Left forelimb (tissue), 1 donor: Measurements from ENCODE around the gene ATG9B.
"Not testable (repeated sequence)": the region's sequence is repeated elsewhere in the genome, so short reads cannot be mapped to it uniquely, and the experiment has no call there.

Experiments used
- DNase-seq: peaks from one replicate; pipeline ENCODE4 v3.0.0-alpha.2; 2018; ENCODE audit warnings: low spot score

The ATG9B gene

GRCh38 chr7:151057989-151058780, 33.9 kb upstream of the ATG9B start:
- peak; percentile 99 for DNase-seq

GRCh38 chr7:151057506-151057988, 33.3 kb upstream of the ATG9B start, which contains the start of gene CDK5:
Gene CDK5, minus strand, starts transcription at chr7:151057897. Its CDS starts 49 bp downstream, at chr7:151057848.
- DNase-seq, result no peak

- no peak for DNase-seq
These were observed 32.6 kb upstream of the ATG9B start for GRCh38 chr7:151056666-151057505.

DNA sequence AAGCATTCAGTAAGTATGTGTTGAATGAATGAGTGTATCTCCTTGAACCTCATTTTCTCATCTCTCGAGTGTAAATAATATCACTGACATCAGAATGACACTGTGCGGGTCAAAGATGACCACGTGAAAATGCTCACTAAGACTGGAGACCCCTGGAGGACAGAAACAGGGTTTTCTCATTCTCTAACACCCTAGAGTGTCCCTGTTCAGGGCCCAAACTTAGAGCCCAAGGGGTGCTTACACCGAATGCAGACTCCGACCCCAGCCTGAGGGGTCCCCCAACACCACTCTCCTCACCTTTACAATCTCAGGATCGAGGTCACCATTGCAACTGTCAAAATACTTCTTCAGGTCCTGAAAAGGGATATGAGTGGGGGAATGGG, 32.0 kb upstream of the ATG9B start:
- DNase-seq, result no peak

DNA sequence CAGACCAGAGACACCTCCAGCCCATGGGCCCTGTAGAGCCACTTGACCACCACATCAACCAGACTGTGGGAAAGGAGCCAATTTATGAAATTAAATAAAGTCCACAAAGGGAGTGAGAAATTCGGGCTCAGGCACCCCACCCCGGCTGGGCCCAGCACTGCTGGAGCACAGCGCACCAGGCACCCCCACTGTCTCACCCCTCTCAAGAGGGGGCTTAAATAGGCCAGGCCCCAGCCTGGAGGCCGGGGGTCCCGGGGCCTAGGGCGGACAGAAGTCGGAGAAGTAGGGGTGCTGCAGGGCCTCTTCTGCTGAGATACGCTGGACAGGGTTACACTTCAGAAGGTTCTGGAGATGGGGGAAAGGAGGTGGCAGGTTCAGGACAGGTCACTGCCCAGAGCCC, 29.5 kb upstream of the ATG9B start:
- no peak for DNase-seq

DNA sequence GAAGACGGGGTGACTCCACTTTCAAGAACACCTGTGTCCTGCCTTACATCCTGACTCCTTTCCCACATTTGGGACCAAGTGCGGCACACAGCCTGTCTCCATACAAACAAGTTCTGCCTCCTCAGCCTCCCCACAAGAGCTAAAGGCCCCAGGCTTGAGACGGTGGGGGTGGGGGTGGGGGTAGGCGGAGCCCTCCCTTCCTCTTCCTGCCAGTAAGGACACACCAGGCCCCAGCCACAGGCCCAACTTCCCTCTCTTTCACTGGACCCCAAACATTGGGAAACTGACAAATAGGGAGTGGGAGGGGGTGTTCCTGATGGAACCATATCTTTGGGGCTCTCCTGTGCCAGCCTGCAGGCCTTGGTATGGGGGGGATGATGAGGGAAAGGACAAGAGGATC, 28.8 kb upstream of the ATG9B start:
- DNase-seq, result no peak

- peak; percentile 82 for DNase-seq
These were observed 26.8 kb upstream of the ATG9B start for GRCh38 chr7:151051108-151051507.

DNA sequence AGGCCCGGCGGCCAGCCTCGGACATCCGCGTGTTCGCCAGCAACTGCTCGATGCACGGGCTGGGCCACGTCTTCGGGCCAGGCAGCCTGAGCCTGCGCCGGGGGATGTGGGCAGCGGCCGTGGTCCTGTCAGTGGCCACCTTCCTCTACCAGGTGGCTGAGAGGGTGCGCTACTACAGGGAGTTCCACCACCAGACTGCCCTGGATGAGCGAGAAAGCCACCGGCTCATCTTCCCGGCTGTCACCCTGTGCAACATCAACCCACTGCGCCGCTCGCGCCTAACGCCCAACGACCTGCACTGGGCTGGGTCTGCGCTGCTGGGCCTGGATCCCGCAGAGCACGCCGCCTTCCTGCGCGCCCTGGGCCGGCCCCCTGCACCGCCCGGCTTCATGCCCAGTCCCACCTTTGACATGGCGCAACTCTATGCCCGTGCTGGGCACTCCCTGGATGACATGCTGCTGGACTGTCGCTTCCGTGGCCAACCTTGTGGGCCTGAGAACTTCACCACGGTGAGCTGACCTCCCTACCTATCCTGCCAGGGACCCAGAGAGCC, 24.7 kb upstream of the ATG9B start:
- DNase-seq, result no peak

GRCh38 chr7:151047976-151048815, 23.9 kb upstream of the ATG9B start, which contains the start of gene ASIC3:
Gene ASIC3, plus strand, starts transcription at chr7:151048531. Its CDS starts 355 bp downstream, at chr7:151048886.
- no peak for DNase-seq

DNA sequence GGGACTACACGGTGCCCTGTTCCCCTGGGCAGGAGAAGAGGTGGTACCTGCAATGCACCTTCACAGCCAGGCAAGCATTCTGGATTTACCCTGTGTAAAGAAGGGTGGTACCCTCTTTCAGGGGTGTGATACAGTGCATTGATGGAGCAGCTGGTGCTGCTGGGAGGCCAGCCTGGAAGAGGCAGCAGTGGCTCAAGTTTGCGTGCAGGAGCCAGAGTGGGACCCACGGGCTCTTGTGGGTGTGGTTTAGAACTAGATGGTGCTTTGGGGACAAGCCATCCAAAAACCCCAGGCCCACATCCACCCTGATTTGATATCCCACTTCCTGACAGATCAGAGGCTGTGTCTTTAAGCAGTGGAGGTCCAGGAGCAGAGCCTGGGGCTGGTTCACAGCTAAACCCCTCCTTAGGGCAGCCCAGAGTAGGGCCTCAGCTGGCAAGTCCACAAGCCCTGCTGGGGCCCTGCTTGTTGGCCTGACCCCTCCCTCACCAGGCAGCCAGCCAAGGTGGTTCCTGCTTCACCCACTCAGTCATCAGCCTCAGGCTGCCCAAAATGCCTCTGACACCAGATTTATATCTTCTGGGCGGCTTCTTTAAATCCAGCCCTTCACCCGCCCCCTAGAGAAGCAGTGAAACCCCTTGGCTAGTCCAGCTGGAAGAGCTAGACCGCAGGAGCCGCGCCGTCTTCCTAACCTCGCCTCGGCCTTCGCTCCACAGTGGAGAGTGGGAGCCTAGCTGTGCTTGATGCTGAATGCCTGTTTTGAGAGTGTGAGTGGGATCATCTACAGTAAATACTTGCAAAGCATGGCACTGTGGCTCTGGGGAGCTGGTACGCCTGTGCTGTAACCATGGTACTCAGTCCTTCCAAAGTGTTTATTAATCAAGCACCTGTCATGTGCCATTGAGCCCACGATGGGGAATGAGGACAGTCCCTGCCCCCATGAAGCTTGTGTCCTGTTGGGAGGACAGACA, 22.6 kb upstream of the ATG9B start:
- no peak for DNase-seq

DNA sequence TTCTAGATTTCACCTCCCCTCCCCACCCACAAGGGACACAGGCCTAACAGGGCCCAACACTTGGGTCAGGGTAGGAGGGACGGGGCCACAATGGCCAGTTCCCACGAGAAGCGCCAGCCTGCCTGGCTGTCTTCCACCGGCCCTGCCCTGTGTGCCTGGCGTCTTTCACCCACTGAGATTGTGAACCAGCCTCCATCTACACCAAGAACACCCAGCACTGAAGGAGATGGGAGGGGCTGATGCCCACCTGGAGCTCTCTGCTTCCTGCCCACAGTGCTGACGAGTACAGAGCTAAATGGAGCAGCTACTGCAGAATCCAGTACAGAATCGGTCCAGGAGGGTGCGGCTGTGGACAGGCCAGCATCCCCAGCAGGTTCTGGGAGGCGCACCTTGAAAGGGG, 21.7 kb upstream of the ATG9B start:
- no peak for DNase-seq

DNA sequence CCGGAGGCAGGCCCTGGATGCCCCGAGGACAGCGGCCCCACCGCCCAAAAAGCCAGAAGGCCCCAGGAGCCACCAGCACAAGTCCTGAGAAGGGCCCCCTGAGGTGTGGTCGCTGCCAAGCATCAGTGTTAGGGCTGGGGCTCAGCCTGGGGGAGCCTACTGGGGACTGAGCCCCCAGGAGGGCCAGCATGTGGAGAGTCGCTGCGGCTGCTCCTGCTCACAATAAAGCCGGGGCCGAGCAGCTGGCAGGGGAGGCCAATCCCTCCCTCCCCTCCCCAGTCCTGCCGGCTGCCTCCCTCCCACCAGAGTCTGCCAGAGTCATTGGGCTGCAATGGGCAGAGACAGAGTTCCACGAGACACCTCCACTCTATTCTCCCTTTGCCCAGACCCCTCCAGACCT, 21.0 kb upstream of the ATG9B start:
- no peak for DNase-seq

- no peak for DNase-seq
These were observed 19.7 kb upstream of the ATG9B start for GRCh38 chr7:151043959-151044358.

GRCh38 chr7:151043449-151043848, 19.2 kb upstream of the ATG9B start:
- DNase-seq, result not testable (repeated sequence)

DNA sequence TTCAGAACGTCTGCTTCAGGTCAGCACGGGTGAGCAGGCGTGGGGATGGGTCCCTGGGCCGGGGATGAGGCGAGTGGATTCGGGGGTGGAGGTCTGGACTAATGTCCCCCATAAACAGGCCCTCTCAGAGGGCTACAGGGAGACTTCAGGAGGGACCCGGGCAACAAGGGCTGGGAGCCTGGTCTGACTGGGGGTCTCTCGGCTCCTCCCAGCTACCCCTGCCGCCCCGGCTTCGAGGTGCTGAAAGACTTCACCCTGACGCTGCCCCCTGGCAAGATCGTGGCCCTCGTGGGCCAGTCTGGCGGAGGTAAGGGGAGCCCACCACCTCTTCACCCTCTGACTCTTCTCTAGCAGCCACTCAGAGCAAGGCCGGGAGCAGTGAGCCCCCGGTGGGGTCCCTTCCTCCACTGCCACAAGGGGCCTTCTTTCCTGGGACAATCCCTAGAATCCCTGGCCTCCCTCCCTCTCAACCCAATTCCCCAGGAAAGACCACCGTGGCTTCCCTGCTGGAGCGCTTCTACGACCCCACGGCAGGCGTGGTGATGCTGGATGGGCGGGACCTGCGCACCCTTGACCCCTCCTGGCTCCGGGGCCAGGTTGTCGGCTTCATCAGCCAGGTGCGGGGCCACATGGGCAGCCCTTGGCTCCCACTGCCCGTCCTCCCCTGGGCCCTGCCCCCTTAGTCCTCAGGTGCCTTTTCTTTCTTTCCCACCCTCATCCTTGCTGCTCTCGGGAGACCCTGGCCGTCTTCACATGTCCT, 16.5 kb upstream of the ATG9B start:
- DNase-seq, result no peak

- no peak for DNase-seq
These were observed 15.7 kb upstream of the ATG9B start for GRCh38 chr7:151039850-151040548.

DNA sequence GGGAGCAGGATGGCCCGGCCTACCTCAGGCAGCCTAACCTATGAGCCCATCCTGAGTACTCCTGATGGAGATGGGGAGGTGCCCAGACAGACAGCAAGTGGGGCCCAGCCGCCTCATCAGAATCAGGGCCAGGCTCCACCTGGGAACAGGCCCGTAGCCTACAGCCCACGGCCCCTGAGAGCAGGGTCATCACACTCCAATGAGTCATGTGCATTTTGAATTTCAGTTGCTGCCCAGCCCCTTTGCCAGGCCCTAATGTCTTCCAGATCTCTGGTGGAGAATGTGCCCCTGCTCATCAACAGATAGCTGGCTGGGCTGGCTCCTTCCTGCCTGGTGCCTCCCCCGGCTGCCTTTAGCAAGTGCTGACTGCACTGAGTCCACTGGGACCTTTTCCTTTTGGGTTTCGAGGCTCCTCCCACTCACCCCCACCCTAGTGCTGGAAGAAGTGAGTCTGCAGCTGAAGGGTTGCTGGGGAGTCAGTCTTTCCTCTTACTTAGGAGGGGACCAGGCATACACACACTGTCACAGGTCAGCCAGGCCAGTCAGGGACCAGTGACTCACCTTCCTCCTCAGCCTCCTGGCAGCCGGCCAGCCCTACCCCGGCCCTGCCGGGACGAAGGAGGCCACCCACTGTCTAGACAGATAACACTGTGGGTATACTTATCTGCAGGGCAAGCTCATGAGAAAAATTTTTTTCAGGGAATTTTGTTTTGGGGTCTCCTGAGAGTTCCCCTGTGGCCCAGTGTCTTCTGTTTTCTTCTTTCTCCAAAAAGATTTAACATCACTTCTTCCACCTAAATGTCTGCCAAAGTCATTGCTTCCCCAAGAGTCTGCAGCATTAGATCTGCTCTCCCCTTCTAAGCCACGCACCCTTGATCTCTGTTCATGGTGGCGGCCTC, 14.9 kb upstream of the ATG9B start:
- DNase-seq, result no peak

GRCh38 chr7:151035902-151036301, 11.6 kb upstream of the ATG9B start:
- no peak for DNase-seq
